Central memory CD4-positive, alpha-beta T cell (primary cell): ENCODE data around the gene FTSJ1.

Experiments
- DNase-seq: peaks from one replicate; pipeline ENCODE4 v3.0.0; 2022

Gene FTSJ1

GRCh38 chrX:48471504-48471903 is 4.5 kb upstream of the FTSJ1 start:
- DNase-seq: no peak

DNA sequence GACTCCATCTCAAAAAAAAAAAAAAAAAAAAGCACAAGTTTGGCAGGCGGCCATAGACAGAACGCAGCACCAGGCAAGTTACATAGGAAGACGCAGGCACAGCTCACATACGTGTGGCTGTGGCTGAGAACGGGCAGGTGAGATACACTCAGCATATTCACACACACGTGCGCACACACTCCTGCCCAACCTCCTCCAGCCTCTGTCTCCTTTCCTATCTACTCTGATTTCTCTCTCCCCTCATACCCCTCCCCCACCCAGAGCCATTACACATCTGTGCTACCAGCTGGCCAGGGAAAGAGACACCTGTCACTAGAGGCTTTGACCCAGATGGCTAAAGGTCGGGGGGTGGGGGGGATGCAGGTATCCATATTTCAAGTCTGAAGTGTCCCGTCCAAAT is 3.8 kb upstream of the FTSJ1 start:
- no peak for DNase-seq

DNA sequence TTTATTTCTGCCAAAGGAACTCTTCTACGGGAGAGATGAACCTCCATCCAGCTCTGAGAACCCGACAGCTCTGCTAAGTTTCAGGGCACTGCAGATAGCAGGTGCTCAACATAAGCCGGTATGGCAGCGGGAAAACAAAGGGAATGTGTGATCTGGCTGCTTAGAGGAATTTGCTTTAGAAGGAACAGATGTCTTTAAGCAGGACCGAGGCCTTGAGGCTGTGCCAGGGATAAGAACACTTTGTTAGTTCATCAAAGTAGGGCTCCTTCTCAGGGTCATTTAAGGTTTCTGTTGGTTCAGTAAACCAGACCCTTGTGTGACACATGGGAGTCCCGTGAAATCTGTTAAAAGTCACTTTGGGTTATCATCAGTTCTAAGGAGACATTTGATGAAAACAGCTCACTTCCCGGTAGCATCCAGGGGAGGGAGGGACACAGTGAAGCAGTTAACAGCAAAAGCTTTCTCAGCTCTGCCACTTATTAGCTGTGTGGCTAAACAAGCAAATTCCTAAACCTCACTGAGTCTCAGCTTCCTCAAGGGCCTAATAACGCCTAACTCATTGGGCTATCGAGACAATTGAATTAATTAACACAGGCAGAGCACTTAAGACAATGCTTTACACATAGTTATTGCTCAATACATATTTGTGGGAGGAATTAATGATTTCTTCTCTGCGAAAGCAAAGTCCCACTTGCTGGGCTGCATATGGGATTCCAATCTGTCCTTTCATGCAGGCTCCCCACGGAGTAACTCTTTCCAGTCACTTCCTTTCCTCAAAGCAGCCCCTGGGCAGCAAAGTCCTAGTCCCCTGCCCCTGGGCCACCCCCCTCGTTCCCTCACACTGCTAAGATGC is 2.9 kb upstream of the FTSJ1 start:
- no peak for DNase-seq

DNA sequence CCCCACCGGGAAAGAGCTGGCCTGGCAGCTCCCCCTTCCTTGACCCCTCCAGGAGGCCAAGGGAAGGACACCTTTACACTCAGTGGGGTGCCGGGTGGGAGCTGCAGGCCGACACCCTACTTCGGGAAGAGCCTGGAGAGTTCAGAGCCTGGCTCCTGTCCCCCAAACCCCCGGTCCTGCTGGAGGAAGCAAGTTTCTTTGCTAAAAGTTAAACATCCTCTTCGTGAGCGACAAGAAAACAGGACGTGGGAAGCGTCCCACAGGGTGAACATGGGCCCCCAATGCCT is 2.4 kb upstream of the FTSJ1 start:
- no peak for DNase-seq

DNA sequence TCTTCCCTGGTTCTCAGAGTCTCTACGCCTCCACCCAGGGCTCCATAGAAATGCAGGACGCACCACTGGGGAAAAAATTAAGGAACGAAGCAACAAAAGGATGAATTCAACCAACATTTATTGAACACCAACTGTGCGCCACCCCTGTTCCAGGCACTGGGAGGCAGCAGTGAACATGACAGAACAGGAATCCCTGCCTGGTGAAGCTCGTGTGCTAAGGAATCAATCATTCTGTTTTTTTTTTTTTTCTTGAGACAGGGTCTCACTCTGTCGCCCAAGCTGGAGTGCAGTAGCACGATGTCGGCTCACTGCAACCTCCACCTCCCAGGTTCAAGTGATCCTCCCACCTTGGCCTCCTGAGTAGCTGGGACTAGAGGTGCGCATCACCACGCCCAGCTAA is 1.9 kb upstream of the FTSJ1 start:
- no peak for DNase-seq

GRCh38 chrX:48474581-48474980 is 1.4 kb upstream of the FTSJ1 start:
- no peak for DNase-seq

GRCh38 chrX:48475296-48475695 is 703 bp upstream of the FTSJ1 start:
- no peak for DNase-seq

DNA sequence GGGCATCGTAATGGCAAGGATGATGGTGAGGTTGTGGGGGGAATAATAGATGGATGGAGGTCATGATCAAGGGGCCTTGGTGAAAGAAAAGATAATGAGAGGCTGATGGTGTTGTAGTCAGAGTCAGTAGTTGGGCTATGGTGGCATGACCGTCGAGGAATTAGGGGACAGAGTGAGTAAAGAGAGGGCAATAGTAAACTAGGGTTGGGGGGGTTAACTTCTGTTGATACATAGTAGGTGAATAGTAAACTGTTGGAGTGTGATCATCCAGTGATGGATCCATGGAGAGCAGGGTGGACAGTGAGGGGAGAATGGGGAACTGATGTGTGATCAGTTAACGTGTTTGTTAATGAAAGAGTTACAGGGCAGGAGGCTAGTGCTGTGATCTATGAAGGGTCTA is 920 bp downstream of the FTSJ1 start:
- no peak for DNase-seq

GRCh38 chrX:48477960-48478755 is 2.2 kb downstream of the FTSJ1 start:
- no peak for DNase-seq

GRCh38 chrX:48478806-48479205 is 2.8 kb downstream of the FTSJ1 start:
- DNase-seq: no peak

DNA sequence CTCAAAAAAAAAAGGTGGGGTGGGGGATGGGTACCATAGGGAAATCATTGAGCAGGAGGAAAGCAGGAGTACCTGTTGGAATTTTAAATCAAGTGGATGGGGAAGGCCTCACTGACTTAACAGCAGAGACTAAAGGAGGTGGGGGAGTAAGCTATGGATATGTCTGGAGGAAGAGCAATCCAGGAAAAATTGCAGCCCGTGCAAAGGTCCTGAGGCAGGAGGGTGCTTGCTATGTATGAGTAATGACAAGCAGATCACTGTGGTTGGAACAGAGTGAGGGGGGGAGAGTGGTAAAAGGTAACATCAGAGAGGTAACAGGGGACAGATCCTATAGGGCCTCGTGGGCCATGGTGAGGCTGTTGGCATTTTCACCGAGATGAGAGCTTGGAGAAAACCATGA is 4.1 kb downstream of the FTSJ1 start:
- no peak for DNase-seq

- no peak for DNase-seq
Measured at GRCh38 chrX:48480583-48480982, 4.6 kb downstream of the FTSJ1 start.

- no peak for DNase-seq
Measured at GRCh38 chrX:48482526-48482925, 6.5 kb downstream of the FTSJ1 start.

- DNase-seq: no peak
Measured at GRCh38 chrX:48487362-48487798, 11.4 kb downstream of the FTSJ1 start.

- no peak for DNase-seq
Measured at GRCh38 chrX:48488034-48488433, 12.0 kb downstream of the FTSJ1 start.

- no peak for DNase-seq
Measured at GRCh38 chrX:48489296-48489695, 13.3 kb downstream of the FTSJ1 start.

GRCh38 chrX:48489892-48490291 is 13.9 kb downstream of the FTSJ1 start:
- DNase-seq: no peak

DNA sequence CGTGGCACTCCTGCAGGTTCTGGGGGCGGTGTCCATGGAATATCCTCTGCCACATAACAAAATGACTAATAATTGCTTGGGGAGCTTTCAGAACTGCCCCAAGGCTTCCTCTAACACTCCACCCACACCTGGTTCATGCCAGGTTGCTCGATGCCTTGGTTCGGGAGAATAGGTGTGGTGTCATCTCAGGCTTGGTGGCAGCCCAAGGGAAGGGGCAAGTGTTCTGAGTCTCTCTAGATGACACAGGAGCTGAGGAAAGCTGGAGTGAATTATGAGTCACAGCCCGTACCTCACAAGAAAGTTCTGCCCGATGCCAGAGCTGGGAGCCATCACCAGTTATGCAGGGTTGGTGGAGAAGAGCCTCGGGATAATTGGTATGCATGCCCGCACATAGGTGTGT is 14.7 kb downstream of the FTSJ1 start:
- DNase-seq: no peak

DNA sequence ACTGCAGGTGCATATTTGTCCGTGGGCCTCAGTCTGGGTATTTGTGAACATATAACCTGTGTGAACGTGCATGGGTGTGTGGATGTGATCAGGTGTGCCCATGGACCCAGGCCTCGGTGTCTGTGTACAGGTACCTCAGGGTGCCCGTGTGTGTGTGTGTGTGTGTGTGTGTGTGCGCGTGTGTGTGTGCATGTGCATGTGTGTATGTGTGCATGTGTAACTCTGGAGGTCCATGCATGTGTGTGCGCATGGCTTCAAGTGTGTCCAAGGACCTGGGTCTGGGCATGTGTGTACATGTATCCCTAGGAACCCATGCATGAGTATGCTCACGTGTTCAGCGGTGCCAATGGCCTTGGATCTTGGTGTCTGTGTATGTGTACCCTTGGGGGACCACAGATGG is 15.8 kb downstream of the FTSJ1 start:
- no peak for DNase-seq

DNA sequence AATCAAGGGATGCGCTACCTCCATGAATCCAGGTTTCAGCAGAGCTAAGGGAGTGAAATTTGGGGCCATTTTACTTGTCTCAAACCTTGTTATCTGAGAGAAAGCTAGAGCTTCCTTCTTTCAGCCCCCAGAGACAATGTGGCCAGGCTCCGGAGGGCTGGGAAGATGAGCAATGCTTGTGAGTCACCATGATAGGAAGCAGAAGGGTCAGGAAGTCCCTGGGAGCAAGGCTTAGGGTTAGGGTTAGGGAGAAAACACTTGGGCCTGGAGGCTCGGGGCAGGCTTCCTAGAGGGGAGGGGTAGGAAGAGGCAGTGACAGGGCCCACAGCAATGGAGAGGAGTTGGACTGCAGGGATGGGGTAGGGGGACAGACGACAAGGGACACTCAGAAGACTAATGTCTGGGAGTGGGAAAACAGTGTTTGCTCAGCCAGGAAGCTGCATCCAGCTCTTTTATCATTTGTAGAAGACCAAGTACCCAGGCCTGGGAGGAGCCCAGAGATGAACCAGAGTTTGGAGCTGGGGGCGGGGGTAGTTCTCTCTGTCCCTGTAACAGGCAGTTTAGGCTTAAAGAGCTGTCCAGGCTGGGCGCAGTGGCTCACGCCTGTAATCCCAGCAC is 16.4 kb downstream of the FTSJ1 start:
- DNase-seq: no peak

GRCh38 chrX:48493890-48494364 is 17.9 kb downstream of the FTSJ1 start:
- no peak for DNase-seq

- DNase-seq: no peak
Measured at GRCh38 chrX:48496660-48497059, 20.7 kb downstream of the FTSJ1 start.

- DNase-seq: no peak
Measured at GRCh38 chrX:48497871-48498270, 21.9 kb downstream of the FTSJ1 start.

DNA sequence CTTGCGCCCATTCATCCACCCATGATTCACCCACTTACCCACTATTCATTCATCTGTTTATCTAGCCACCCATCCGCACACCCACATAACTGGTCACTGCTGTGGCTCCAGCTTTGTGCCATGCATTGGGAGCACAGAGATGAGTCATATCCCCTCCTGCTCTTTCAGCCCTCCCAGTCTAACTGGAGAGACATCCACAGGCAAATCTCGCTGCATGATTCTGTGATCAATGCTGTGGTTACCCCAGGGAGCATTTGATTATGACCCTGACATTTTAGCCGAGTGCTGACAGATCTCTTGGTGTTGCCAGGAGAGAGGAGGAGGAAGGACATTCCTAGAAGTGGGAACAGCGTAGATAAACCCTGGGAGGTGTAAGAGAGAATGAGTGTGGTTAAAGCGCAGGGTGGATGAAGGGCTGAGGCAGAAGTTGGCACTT is 22.4 kb downstream of the FTSJ1 start:
- DNase-seq: no peak
